Large intestine (tissue), 3 donors: Measurements from ENCODE around the gene ARRB1. TPM values are rescaled to one million over a fixed set of nuclear protein-coding genes. Genes with fewer than 3 reads are reported as not detected.
A peak's percentile ranks its signal among the peaks of the same experiment; 100 is the strongest.
"Not testable (repeated sequence)": the region's sequence is repeated elsewhere in the genome, so short reads cannot be mapped to it uniquely, and the experiment has no call there.

ENCODE experiments used
- DNase-seq, 2 donors: peaks; one replicate each; pipeline versions ENCODE4 v3.0.0 to v3.0.0-alpha.2; 2013
- H3K27ac ChIP-seq: one replicate; pipeline ENCODE4 v1.5.1; 2013; ENCODE audit warnings: low read length
- H3K27me3 ChIP-seq: 2 replicates; pipeline ENCODE4 v1.6.1; 2013; ENCODE audit warnings: low read length; ENCODE audit not compliant: control insufficient read depth, insufficient read depth
- H3K36me3 ChIP-seq: 2 replicates; pipeline ENCODE4 v1.6.1; 2013; ENCODE audit warnings: low read length; ENCODE audit not compliant: control insufficient read depth, insufficient read depth
- H3K4me1 ChIP-seq: one replicate; pipeline ENCODE4 v1.6.1; 2013; ENCODE audit warnings: low read length; ENCODE audit not compliant: control insufficient read depth, insufficient read depth
- H3K4me3 ChIP-seq: one replicate; pipeline ENCODE4 v1.5.1; 2013; ENCODE audit warnings: low read length
- H3K9me3 ChIP-seq: one replicate; pipeline ENCODE4 v1.6.1; 2013; ENCODE audit warnings: mild to moderate bottlenecking, low read depth, low read length, moderate library complexity; ENCODE audit not compliant: control insufficient read depth
- WGBS: methylation state at CpG from one replicate; pipeline ENCODE4 v1.1.5; 2013; ENCODE audit warnings: low lambda C conversion rate; ENCODE audit not compliant: insufficient coverage; 5-methylcytosine and 5-hydroxymethylcytosine counted together
- polyA plus RNA-seq: library from polyadenylated mRNA; unstranded; fragments of 120-200 nt; gene quantifications from one replicate; pipeline ENCODE4 v1.2.1, GENCODE V29; 2013

The ARRB1 gene
- polyA plus RNA-seq, 1 donor: 26.9 TPM

GRCh38 chr11:75313513-75314272 is 37.8 kb downstream of the ARRB1 start:
- DNase-seq: peak in 1 of 2 donors; percentile 46
- H3K36me3 ChIP-seq: peaks cover 26% of the 10 kb centered on the region
- H3K9me3 ChIP-seq: no peaks in the 10 kb centered on the region
- no peak overlapping the region for H3K4me3 ChIP-seq
- peaks cover 33% of the 10 kb centered on the region for H3K4me1 ChIP-seq
- WGBS: no CpG with 5 or more reads among the region's 8 CpGs
- no peaks in the 10 kb centered on the region for H3K27me3 ChIP-seq
- H3K27ac ChIP-seq: peak overlapping the region; percentile 17

DNA sequence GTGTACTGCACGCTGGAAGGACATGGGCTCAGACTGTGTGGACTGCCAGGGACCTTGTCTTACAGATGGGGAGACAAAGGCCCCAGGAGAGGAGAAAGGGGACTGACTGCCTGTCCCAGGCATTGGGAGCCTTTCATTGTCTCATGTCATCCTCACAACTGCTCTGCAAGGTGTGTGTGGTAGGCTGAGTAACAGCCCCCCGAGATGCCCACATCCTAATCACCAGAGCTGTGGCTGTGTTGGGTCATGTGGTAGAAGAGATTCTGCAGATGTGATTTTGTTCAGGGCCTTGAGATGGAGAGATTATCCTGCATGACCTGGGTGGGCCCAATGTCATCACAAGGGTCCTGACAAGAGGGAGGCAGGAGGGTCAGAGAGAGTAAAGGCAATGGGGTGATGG is 39.1 kb downstream of the ARRB1 start:
- Histone ChIP-seq H3K36me3 (peaks cover 23% of the 10 kb centered on the region), H3K9me3 (no peaks in the 10 kb centered on the region), H3K27ac (peak overlapping the region; percentile 20), H3K4me1 (peaks cover 20% of the 10 kb centered on the region), H3K4me3 (no peak overlapping the region), H3K27me3 (no peaks in the 10 kb centered on the region)
- WGBS: no CpG with 5 or more reads among the region's 2 CpGs
- DNase-seq: no peak

DNA sequence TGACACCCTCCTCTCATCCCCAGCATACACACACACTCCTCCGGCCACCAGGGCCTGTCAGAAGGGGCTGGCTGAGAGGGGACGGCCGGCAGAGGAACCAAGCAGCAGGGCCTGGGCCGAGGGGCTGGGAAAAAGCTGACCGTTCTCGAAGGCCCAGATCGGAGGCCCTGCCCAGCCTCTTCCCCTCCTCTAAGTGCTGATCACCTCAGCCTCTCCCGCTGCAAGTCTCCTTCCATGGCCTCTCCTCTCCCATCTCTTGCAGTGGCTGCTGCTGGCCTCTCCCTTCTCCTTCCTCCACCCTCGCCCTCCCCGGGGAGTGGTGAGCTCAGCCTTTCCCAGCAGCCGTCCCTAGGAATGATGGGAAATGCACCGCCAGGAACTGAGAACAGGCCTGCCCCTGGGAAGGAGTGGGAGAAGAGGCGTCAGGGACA is 39.6 kb downstream of the ARRB1 start:
- H3K27ac ChIP-seq: peak overlapping the region; percentile 20
- no peaks in the 10 kb centered on the region for H3K27me3 ChIP-seq
- WGBS: no CpG with 5 or more reads among the region's 13 CpGs
- H3K9me3 ChIP-seq: no peaks in the 10 kb centered on the region
- H3K4me1 ChIP-seq: peaks cover 20% of the 10 kb centered on the region
- DNase-seq: peak; percentile 50 to 66
- no peak overlapping the region for H3K4me3 ChIP-seq
- H3K36me3 ChIP-seq: peaks cover 26% of the 10 kb centered on the region

GRCh38 chr11:75308986-75309385 is 42.5 kb downstream of the ARRB1 start:
- DNase-seq: no peak
- Histone ChIP-seq H3K27me3 (no peaks in the 10 kb centered on the region), H3K4me3 (no peak overlapping the region), H3K36me3 (peaks cover 28% of the 10 kb centered on the region), H3K27ac (no peak overlapping the region), H3K9me3 (no peaks in the 10 kb centered on the region), H3K4me1 (peaks cover 17% of the 10 kb centered on the region)
- no CpG with 5 or more reads among the region's 4 CpGs for WGBS

DNA sequence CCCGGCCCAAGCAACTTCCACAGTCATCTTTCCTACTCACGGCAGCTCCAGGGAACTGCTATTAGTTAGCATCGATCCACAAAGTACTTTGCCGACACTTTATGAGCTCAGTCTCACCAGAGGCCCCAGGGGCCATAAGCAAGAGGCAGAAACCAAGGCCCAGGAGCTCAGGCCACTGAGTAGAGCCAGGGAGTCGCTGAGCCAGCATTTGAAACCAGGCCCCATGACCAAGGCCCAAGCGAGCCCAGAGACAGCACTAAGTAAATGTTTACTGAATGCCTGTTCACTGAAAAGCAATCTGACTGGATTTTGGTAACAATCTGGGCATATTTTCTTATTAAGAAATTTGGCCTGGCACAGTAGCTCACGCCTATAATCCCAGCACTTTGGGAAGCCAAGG is 43.3 kb downstream of the ARRB1 start:
- Histone ChIP-seq H3K27me3 (no peaks in the 10 kb centered on the region), H3K4me3 (no peak overlapping the region), H3K9me3 (no peaks in the 10 kb centered on the region), H3K4me1 (peaks cover 10% of the 10 kb centered on the region), H3K27ac (peak overlapping the region; percentile 21), H3K36me3 (peaks cover 28% of the 10 kb centered on the region)
- DNase-seq: no peak
- WGBS: no CpG with 5 or more reads among the region's 7 CpGs

DNA sequence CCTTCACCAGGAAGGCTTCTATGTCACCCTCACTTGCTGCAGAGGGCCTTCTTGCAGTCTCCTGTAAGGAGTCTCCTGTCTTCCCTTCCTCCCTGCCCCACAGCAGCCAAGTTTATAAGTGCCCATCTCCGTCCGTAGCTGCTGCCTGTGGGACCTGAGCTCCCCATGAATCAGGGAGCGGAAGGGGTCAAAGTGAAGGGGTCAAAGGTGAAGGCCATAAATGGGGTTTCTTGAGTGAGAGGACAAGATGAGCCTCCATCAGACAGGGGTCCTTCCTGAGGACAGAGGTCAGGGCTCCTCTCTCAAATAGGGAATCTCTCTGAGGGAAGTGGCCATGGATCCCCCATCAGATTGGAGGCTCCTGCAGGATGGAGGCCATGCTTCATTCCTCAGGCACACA is 44.4 kb downstream of the ARRB1 start:
- H3K27me3 ChIP-seq: no peaks in the 10 kb centered on the region
- peaks cover 4% of the 10 kb centered on the region for H3K4me1 ChIP-seq
- H3K4me3 ChIP-seq: no peak overlapping the region
- H3K27ac ChIP-seq: no peak overlapping the region
- no CpG with 5 or more reads among the region's 3 CpGs for WGBS
- no peak for DNase-seq
- H3K9me3 ChIP-seq: no peaks in the 10 kb centered on the region
- H3K36me3 ChIP-seq: peaks cover 24% of the 10 kb centered on the region

GRCh38 chr11:75306529-75306928 is 44.9 kb downstream of the ARRB1 start:
- no CpG with 5 or more reads among the region's 10 CpGs for WGBS
- H3K27ac ChIP-seq: no peak overlapping the region
- H3K27me3 ChIP-seq: no peaks in the 10 kb centered on the region
- peaks cover 24% of the 10 kb centered on the region for H3K36me3 ChIP-seq
- H3K9me3 ChIP-seq: no peaks in the 10 kb centered on the region
- H3K4me1 ChIP-seq: no peaks in the 10 kb centered on the region
- no peak for DNase-seq
- H3K4me3 ChIP-seq: no peak overlapping the region

- no peaks in the 10 kb centered on the region for H3K9me3 ChIP-seq
- peaks cover 24% of the 10 kb centered on the region for H3K36me3 ChIP-seq
- no peak overlapping the region for H3K27ac ChIP-seq
- H3K4me3 ChIP-seq: no peak overlapping the region
- peaks cover 5% of the 10 kb centered on the region for H3K4me1 ChIP-seq
- no peaks in the 10 kb centered on the region for H3K27me3 ChIP-seq
- DNase-seq: no peak
- WGBS: no CpG with 5 or more reads among the region's 6 CpGs
Measured at GRCh38 chr11:75305993-75306392, 45.5 kb downstream of the ARRB1 start.

DNA sequence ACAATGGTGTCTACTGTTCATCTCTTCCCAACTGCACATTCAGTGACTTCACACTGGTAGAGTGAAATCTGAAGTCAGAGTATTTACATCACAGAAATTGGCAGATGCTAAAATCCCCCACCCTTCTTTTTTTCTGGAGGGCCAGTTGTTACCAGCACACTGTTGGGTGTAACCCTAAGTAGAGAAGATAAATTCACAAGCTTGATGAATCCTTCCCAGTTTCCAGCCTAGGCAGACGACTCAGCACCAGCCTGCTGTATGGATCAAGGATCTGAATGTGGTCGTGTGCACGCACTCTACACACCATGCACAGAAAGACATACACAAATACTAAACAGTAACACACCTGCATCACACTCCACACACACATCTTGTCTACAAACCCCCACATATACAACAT is 46.0 kb downstream of the ARRB1 start:
- H3K36me3 ChIP-seq: peaks cover 20% of the 10 kb centered on the region
- H3K27me3 ChIP-seq: no peaks in the 10 kb centered on the region
- H3K4me3 ChIP-seq: no peak overlapping the region
- no peaks in the 10 kb centered on the region for H3K9me3 ChIP-seq
- H3K27ac ChIP-seq: no peak overlapping the region
- no peak for DNase-seq
- H3K4me1 ChIP-seq: peaks cover 6% of the 10 kb centered on the region
- no CpG with 5 or more reads among the region's 3 CpGs for WGBS

- H3K36me3 ChIP-seq: peaks cover 16% of the 10 kb centered on the region
- H3K27me3 ChIP-seq, DNase-seq, H3K27ac ChIP-seq, H3K9me3 ChIP-seq, H3K4me3 ChIP-seq, H3K4me1 ChIP-seq: not testable (repeated sequence)
- WGBS: no CpG with 5 or more reads among the region's 4 CpGs
Measured at GRCh38 chr11:75304941-75305340, 46.5 kb downstream of the ARRB1 start.
